ENCODE results near the gene UBE2K. TPM values are rescaled to one million over a fixed set of nuclear protein-coding genes. Genes with fewer than 3 reads are reported as not detected.

The UBE2K gene
- total RNA-seq, 4 donors from 2014 or later = 28.7 to 38.8 (median 32.1) TPM

- Histone ChIP-seq H3K36me3 (no peaks in the 10 kb centered on the region), H3K27me3 (no peaks in the 10 kb centered on the region), H3K27ac (no peak overlapping the region), H3K4me1 (no peaks in the 10 kb centered on the region), H3K4me3 (no peak overlapping the region), H3K9me3 (no peaks in the 10 kb centered on the region)
- no peak for ATAC-seq
- in situ Hi-C loops (cut with MboI; ENCODE audit: low sequenced_read_pairs in 4 of 4) (no loop called here), intact Hi-C loops (cut with DNase I; ENCODE audit: low total_unique reads) (no loop called here)
- DNase-seq = no peak
- TF ChIP-seq POLR2A (IDR thresholded peaks at IDR 0.05) = no peak
- TF ChIP-seq, protein P1, sequence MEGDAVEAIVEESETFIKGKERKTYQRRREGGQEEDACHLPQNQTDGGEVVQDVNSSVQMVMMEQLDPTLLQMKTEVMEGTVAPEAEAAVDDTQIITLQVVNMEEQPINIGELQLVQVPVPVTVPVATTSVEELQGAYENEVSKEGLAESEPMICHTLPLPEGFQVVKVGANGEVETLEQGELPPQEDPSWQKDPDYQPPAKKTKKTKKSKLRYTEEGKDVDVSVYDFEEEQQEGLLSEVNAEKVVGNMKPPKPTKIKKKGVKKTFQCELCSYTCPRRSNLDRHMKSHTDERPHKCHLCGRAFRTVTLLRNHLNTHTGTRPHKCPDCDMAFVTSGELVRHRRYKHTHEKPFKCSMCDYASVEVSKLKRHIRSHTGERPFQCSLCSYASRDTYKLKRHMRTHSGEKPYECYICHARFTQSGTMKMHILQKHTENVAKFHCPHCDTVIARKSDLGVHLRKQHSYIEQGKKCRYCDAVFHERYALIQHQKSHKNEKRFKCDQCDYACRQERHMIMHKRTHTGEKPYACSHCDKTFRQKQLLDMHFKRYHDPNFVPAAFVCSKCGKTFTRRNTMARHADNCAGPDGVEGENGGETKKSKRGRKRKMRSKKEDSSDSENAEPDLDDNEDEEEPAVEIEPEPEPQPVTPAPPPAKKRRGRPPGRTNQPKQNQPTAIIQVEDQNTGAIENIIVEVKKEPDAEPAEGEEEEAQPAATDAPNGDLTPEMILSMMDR (IDR thresholded peaks at IDR 0.05 in 4 of 5, conservative IDR thresholded peaks at IDR 0.05 in 1 of 5) = no peak
Measured at GRCh38 chr4:39660045-39660444, 37.9 kb upstream of the UBE2K start.

DNA sequence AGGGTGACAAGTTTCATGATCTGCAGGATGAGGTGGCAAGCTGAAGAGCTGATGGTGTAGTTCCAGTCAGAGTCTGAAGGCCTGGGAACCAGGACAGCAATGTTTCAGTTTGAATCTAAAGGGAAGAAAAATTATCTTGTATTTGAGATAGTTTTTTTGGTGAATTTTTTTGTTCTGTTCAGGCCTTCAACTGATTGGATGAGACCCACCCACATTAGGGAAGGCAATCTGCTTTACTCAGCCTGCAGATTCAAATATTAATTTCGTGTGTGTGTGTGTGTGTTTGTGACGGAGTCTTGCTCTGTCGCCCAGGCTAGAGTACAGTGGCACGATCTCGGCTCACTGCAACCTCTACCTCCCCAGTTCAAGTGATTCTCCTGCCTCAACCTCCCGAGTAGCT, 37.2 kb upstream of the UBE2K start:
- no peak overlapping the region for H3K4me3 ChIP-seq
- intact Hi-C loops (cut with DNase I; ENCODE audit: low total_unique reads) = no loop called here
- no peaks in the 10 kb centered on the region for H3K36me3 ChIP-seq
- in situ Hi-C loops (cut with MboI; ENCODE audit: low sequenced_read_pairs in 4 of 4) = no loop called here
- TF ChIP-seq, protein P1 (IDR thresholded peaks at IDR 0.05 in 4 of 5, conservative IDR thresholded peaks at IDR 0.05 in 1 of 5) = no peak
- no peak for TF ChIP-seq POLR2A (IDR thresholded peaks at IDR 0.05)
- no peaks in the 10 kb centered on the region for H3K9me3 ChIP-seq
- H3K4me1 ChIP-seq = no peaks in the 10 kb centered on the region
- no peak for DNase-seq
- no peak overlapping the region for H3K27ac ChIP-seq
- no peak for ATAC-seq
- H3K27me3 ChIP-seq = no peaks in the 10 kb centered on the region

GRCh38 chr4:39662683-39663082, 35.3 kb upstream of the UBE2K start:
- Histone ChIP-seq H3K27ac (no peak overlapping the region), H3K4me1 (no peaks in the 10 kb centered on the region), H3K27me3 (no peaks in the 10 kb centered on the region), H3K36me3 (no peaks in the 10 kb centered on the region), H3K9me3 (no peaks in the 10 kb centered on the region), H3K4me3 (no peak overlapping the region)
- in situ Hi-C loops (cut with MboI; ENCODE audit: low sequenced_read_pairs in 4 of 4) = no loop called here
- intact Hi-C loops (cut with DNase I; ENCODE audit: low total_unique reads) = no loop called here
- ATAC-seq (no peak), DNase-seq (no peak)
- TF ChIP-seq POLR2A (IDR thresholded peaks at IDR 0.05) = no peak
- TF ChIP-seq, protein P1 (IDR thresholded peaks at IDR 0.05 in 4 of 5, conservative IDR thresholded peaks at IDR 0.05 in 1 of 5) = no peak

DNA sequence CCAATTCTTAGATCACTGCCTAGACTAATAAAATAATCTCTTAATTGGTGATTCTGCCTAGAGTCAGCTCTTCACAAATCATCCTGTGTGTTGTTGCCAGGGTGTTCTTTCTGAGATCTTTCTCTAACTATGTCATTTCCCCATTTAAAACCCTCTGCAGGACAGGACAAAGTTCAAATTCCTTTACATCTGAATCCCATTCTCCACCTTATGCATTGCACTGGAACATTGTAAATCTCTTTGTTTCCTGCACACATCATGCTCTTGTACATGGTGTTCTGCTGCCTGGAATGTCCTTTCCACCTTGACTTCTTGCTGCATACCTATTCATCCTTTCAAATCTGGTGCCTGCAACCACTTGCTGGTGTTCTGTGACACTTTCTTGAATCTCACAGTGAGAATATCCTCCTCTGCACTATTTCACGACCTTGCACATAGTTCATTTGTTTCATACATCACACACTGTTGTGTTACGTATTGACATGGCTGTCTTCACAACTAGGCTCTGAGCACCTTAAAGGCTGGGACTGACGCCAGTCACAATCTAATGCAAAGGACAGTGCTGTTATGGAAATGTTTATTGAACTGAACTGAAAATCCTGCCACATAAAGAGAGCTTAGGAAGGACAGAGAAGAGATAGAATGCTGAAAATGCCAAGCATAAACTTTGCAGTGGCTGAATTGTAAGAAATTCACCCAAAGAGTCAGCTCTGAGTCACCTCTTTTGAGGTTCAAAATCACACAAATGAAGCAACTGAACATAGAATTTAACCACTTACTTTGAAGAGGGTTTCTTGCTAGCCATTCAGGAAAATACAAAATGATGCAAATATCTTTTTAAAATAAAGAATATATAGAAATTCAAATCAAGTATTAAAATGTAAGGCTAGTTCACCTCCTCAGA, 32.9 kb upstream of the UBE2K start:
- Histone ChIP-seq H3K4me1 (no peaks in the 10 kb centered on the region), H3K36me3 (no peaks in the 10 kb centered on the region), H3K27ac (no peak overlapping the region), H3K9me3 (no peaks in the 10 kb centered on the region), H3K4me3 (no peak overlapping the region), H3K27me3 (no peaks in the 10 kb centered on the region)
- in situ Hi-C loops (cut with MboI; ENCODE audit: low sequenced_read_pairs in 4 of 4) = no loop called here
- intact Hi-C loops (cut with DNase I; ENCODE audit: low total_unique reads) = no loop called here
- ATAC-seq (no peak), DNase-seq (no peak)
- TF ChIP-seq POLR2A (IDR thresholded peaks at IDR 0.05) = no peak
- TF ChIP-seq, protein P1 (IDR thresholded peaks at IDR 0.05 in 4 of 5, conservative IDR thresholded peaks at IDR 0.05 in 1 of 5) = no peak
